ENCODE results near the gene TMEM92.
"Not testable (repeated sequence)": the region's sequence is repeated elsewhere in the genome, so short reads cannot be mapped to it uniquely, and the experiment has no call there.

Gene TMEM92

DNA sequence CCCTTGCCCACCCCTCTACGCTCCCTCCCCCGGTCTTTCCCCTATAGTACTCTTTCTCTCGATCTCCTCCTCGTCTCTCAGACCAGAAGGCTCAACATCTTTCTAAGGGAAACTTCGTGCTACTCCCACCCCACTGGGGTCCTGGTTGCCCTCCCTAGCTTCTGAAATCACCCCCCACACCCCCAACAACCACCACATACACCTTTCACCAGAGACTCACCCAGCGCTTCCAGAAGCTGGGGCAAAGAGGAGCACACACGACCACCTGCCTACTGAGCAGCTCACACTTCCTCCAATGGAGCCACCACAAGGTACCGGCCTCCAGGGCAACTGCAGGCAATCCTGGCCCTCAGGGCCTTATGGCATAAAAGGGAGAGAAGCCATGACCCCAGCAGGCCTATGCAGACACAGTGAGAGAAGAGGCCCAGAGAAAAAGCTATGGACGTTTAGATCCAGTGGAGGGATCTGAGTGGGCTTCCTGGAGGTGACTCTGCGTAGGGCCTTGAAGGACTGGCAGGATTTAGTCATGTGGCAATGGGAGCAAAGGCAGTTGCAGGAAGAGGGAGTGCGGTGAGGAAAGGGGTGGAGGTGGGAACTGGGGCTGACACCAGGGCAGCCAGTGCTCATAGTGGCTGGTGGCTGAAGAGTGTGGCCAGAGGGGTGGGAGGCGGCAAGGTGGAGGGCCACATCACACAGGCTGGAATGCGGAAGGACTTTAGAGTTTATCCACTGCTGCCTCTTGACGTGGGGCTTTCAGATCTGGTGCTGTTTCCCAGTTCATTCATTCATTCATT lies 12.1 kb upstream of the TMEM92 start:
- DNase-seq = no peak

DNA sequence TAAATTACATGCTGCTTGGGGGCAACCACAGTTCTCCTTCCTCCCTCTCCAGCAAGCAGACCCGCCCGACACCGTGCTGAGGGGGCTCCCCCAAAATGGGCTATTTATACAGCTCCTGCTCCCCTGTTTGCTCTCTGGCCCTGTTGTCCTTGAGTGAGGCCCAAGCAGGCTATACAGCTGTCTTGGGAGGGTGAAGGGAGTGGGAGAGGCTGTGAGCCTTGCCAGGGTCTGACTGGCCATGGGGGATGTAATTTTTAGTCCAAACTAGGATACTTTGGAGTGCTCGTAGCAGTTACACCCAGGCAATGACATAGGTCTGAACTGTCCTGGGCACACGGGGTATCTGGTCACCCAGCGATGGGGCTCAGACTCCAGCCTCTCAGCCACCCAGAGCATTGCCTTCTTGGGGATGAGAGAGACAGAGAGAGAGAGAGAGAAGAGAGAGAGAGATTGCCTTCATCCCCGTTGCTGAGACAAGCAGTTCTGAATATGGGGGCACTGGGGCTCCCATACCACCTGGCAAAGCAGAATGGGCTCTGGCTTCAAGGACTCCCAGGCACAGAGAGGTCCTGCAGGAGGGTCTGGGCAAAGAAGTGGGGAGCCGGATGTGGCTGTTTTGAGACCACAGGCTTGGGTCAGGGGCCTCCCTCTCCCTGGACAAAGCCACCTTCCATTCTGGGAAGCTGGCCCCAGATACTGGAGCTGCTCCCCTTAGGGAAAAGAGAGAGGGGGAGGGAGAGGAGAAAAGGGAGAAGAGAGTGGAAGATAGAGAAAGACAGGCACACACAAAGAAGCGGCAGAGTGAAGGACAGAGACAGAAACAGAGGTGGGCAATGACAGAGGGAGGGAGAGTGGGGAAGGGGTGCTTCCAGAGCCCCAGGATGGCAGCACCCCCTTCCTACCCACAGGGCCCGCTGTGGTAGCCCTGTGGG lies 10.7 kb upstream of the TMEM92 start:
- no peak for DNase-seq

DNA sequence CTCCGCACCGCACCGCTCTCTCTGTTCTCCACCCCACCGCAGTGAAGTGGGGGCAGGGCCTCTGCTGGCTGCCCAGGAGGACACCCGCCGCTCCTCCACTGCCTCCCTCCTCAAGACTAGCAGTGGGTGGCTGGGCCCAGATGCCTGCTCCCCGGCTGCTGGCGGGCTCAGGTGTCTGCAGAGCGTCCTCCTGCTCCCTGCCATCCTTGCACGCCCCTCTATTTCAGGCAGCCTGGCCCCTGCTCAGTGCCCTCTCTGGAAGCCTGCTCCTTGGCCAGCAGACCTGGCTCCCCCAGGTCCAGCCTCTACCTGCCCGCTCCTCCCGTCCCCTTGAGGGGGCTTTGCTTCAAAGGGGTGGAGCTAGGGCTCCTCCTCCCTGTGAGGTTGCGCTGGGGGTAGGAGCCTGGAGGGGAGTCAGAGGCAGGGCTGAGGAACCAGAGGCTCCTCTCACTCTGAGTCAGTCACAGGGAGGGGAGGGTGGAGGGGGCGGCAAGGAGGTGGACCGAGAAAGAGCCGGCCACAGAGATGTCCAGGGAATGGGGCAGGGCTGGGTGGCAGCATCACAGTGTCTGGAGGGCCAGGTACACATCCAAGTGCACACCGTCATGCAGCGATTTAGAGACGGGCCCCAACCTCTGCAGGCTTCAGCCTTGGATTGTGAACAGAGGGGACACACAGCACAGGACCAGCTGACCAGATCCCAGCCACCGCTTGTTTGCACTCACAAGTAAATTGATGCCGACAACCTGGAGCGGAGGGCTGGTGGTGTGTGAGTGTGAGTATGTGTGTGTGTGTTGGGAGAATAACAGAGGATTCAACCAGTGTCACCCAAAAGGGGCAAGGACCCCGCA lies 9.8 kb upstream of the TMEM92 start:
- peak in 2 of 3 experiments; percentile 23 to 37 for DNase-seq

DNA sequence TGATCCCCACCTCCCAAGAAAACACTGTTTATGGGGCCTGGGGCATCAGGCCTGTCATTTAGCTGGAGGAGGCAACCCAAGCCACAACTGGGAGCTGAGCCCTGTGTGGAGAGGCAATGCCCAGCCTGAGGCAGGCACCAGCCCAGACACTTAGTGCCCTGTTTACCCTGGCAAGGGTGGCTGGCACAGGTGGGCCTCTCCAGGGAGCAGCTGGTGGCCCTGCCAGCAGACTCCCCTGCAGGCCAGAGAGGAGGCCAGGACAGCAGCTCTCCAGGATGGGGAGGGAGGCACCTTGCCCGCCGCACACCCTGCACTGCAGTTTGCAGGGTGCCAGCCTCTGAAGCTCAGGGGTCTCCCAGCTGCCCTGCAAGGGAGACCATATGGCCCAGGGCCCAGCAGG lies 9.1 kb upstream of the TMEM92 start:
- no peak for DNase-seq

DNA sequence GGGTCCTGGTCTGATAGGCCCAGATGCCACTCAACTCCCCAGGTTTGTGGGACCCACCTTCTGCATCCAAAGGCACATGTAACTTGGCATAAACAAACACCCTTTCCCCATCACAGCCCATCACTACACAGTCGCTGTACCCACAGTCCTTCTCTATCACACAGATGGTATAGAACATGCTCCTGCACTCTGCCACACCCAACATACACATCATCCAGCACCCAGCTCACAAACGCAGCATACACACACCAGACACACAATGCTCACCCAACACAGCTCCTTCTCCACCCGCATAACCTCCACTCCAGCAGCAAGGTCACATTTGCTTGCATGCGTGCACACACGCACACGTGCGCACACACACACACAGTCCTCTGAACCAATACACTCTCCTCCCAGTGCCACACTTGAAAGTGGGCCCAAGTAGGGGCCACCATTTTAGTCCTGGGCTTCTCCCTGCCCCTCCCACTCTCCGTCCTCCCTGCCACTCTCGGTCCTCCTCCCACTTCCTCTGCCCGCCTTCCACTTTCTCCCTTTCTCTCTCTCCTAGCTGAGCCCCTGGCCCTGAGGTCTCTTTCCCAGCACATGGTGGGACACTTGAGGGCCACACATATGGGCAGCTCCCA lies 8.5 kb upstream of the TMEM92 start:
- no peak for DNase-seq

DNA sequence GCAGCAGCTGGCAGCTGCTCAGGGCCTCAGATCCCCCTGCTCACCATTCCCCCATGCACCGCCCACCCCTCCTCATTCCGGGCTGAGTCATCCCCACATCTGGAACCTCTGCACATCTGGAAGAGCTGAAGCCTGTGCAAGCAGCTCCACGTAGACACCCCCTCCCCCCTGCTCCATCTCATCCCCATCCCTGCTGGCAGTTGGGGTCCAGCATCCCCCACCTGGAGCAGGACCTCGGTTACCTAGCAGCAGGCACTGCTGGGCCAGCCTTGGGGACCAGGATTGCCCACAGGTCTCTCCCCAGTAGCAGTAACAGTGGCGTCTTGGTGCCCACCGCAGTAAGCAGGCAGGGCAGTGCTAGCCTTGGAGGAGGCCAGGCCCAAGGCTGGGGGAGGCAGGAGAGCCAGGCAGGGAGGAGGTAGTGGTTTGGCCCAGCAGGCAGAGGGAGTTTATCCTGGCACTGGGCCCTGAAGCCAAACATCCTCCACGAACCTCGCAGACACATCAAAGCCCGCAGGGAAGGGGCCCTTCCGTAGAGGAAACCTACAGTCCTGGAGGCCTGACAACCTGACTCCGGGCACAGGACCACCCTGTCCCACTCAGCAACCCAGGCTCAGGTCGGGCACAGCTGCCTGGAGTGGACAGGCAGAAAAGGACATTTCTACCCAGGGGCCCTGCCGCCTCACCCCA lies 7.7 kb upstream of the TMEM92 start:
- DNase-seq = peak in 1 of 3 experiments; percentile 3

DNA sequence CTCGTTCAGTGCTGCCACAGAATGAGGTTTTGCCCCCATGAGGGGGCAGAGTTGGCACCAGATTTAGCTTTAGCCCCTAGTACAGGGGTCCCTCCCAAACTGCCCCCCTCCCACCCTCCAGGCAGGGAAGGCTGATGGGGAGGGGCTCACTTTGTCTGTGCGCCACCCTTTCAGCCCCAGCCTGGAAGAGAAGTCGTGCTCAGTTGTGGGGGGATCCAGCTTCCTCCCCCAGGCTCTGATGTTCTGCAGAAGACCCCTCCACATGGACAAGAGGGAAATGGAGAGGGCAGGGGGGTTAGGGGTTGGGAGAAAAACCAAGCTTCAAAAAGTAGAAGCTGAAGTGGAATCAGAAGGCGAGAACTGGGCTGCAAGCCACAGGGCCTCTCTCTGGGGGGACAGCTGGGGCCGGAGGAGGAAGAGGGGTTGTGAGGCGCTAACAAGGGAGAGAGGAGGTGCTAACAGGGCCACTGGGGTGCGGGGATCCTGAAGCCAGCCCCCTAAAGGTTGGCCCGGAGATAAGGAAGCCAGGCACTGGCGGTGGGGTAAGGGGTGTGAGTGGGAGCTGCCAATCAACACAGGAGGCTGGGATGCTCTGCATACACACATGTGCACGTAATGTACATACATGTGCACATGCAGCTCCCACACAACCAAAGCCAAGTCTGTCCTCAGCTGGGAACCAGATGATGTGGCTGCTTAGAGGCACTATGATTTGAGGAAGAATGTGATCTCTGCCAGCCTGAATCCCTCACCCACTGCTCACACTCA lies 7.0 kb upstream of the TMEM92 start:
- DNase-seq = no peak

DNA sequence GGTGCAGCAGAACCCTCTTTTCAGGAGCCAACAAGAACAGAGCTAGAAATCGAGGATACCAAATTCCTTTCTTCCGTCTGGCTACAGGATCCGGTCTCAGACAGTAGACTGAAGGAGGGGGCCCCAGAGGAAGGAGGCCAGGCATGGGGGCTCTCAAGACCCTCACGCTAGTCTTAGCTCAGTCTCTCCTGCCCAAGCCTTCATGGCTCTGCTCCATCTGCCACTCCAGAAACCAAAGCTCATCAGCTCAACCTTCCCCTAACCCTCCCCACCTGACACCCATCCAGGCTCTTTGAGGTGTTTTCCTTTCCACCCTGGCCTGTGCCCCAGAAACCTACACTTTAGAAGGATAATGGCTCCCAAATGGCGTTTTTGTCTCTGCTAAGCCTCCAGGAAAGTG lies 6.2 kb upstream of the TMEM92 start:
- no peak for DNase-seq

DNA sequence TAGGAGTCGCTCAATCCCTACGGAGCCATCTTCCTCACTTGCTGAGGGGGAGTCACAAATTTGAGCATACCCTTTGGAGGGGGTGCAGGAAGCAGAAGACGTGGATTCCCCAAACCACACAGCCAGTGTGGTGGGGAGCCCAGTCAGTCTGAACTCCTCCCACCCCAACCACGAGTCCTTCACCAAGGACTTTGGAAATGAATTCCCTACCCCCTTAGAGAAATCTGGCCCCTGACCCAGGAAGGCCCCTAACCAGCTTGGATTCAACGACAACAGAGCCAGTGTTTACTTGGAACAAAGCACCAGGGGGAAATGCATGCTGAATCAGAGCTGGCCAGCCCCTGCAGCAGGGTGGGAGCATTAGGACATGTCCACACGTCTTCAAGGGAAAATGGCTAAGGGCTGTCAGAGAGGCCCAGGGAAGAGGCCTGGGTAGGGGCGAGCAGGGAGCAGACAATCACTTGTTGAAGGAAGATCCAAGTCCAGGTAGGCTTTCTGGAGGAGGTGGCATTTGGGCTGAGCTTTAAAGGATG lies 5.5 kb upstream of the TMEM92 start:
- no peak for DNase-seq

DNA sequence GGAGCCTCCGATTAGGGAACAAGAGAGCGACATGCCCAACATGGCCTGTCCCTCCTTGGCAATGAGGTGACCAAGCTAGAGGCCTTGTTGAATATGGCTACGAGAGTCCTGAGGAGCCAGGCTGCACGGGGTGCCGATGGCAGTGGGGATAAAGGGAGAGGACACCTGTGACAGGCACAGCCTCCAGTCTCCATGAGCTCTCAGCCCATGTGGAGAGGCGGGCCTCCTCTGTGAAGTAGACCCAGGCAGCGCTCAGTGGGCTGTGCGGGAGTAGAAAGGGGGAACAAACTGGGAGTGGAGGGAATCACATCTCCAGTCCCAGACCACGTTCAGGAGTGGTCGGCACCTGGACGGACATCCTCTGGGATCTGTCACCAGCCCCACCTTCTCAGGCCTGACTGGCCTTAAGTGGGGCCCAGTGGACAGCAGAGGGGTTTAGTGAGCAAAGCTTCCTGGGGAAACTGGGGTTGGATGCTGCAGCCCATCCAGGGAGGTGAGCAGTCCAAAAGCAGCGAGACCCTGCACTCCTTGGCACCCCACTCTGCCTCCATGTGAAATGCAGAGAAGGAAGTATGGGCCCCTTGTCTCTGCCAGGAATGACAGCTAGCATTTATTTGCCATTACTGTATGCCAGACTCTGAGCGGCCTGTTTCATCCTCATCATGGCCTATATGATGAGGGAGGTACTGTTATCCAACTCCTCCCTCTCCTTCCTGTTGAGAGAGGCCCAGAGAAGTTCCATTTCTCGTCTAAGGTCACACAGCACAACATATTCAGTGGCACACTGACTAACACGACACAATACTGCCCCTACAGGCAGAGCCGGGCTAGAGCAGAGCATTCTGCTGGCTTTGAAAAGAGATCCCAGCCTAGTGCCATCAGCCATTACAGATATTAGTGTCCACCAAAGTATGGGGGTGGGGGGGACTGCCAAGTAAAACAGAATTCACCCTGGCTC lies 4.5 kb upstream of the TMEM92 start:
- DNase-seq = peak; percentile 6 to 47 (median 42)

DNA sequence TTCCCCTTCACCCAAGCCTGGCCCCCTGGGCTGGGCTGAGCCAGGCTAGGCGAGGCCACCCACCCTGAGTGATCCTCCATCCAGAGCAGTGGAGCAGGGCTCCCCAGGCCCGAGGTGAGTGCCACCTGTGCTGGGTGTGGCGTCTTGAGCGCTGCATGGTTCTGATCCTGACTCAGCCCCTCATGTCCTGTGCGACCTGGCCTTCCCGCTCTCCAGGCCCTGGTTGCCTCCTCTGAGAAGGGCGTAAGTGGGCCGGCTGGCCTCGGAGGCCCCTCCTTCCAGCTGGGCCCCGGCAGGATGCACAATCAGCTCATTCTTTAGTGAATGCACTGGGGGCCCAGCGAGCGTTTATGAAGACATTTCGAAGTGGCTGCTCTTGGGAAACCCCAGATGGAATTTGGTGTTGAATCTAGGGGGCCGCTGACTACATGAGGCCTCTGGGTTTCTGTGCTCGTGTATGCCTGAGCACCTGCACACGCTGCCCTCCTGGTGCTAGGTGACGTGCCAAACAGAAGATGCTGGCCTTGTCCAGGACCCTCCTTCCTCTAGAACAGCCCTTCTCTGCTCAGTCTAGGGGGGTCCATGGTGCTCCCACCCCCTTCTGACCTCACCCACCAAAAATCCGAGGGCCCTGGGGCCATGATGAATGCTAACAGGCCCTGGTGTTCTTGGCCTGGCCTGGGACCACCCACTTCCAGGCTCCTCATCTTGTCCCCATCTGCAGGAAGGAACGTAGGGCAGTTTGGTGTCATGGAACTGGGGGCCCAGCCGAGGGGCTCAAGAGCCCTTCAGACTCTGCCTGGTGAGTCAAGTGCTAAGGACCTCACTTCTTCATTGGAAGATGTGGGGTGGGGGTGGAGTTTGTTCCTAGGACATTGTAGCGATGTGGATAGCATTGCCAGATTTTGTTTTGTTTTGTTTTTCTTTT lies 3.6 kb upstream of the TMEM92 start:
- DNase-seq = no peak

DNA sequence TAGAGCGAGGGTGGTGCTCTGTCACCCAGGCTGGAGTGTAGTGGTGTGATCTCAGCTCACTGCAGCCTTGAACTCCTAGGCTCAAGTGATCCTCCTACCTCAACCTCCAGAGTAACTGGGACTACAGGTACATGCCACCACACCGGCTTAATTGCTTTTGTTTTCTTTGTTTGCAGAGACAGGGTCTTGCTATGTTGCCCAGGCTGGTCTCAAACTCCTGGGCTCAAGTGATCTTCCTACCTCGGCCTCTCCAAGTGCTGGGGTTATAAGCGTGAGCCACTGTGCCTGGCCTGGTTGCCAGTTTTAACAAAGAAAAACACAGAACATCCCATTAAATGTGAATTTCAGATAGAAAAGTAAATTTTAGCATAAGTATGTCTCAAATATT lies 2.9 kb upstream of the TMEM92 start:
- not testable (repeated sequence) for DNase-seq

DNA sequence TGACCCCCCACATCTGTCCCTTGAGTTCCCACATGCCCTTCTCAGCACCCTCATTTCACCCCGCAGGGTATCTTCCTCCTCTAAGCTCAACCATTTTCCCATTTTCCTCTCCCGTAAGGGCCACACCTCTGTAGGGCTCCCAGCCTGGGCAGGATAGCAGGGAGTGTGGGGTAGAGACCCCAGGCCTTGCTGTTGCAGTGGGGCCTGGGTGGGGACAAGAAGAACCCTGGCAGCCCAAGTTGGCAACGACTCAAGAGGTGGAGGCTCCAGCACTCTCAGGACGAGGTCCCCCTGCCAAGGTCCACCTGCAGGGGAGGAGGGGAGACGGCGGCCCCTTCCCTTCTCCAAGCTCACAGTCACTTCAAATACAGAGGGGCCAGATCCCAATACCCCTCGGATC lies 2.0 kb upstream of the TMEM92 start:
- no peak for DNase-seq

DNA sequence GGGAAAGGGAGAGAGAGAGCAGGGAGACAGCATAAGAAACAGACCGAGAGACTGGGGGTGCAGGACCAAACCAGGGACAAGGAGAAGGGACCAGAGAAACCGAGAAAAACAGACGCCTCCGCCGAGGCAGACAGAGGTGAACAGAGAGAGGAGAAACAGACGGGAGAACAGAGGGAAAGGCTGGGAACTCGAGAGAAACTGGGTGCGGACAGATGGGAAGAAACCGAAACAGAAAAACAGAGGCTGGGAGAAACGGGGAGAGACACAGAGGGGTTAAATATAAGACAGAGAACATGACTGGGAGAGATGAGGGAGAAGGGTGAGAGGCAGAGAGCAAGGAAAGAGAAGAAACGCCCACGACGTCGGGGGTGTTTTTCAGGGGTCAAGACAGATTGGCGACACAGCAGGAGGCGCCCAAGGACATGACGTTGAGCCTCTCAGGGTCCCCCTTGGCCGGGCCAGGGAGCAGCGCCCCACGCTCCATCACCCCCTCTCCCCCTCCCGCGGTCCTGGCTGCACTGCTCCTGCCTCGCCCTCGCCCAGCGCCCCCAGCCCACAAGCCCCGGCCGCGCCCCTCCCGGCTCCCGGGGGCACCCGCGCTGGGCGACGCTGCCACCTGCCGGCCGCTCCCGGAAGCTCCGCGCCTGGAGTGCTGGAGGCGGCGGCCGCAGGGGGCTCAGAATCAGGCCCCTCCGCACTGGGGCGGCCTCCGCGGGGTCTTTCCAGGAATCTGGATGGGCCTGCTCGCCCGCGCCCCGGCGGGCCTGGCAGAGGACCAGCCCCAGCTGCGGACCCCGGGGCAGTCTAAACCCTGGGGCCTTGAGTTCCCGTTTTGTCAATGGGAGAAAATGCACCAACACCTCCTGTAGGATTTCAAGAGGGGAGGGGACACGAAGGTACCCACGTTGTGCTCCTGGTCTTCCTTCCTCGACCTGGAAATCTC lies 1.3 kb upstream of the TMEM92 start:
- peak; percentile 37 to 55 (median 54) for DNase-seq

DNA sequence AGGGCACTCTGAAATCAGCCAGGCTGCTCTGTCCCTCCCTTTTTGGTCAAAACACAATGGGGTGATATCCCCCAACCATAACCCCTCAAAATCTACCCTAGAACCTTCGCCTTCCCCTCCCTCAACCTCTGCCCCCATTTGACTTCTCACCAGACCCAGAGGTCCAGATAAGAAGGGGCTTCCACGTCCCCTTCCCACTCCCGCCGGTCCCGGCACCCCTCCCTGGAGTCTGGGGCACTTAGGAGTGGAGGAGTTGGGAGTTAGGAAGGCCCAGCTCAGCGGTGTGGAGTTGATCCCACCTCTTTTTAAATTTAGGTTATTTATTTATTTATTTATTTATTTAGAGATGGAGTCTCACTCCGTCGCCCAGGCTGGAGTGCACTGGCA lies 619 bp upstream of the TMEM92 start:
- DNase-seq = no peak

DNA sequence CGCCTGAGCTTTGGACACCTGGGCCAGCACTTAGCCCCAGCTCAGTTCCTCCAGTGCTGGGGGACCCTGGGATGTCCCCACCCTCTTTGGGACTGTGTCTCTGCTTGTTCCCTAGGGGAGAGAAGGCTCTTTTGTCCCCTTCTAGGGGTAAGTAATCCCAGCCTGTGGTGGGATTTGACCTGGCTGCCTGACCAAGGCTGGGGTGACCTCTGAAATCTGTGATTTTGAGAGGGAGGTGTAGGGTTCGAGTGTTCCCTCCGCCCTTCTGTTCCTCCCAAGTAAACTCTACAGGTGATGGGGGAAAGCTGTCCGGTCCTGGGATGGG lies 593 bp downstream of the TMEM92 start:
- DNase-seq = no peak

DNA sequence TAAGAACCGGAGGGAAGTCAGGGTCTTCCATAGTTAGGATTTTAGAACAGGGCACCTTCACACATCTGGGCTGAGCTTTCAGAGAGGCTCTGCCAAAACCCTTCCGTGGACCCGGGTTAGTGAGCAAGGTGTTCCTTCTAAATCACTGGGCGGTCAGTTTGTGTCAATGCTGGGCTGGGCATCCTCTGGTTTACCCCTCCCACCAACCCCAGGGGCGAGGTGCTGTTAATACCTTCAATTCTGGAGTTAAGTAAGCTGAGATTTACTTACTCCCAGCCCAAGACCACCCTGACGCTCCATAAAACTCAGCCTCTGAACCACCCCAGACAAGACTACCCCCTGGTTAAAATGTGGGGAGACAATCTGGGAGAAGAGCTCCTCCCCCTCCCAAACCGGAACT lies 1.0 kb downstream of the TMEM92 start:
- DNase-seq = no peak
